IMR-90 (cell line): ENCODE measurements around the gene DDX10. TPM values are rescaled to one million over a fixed set of nuclear protein-coding genes. Genes with fewer than 3 reads are reported as not detected.

Source experiments
- ATAC-seq: fragments of 200-7000 bp; cut with Tn5 transposase; 2 replicates; pipeline ENCODE4 v1.9.1; 2020; ENCODE audit warnings: low read depth, mild to moderate bottlenecking, moderate library complexity
- BruUV-seq: library from RNA; stranded (reverse); fragments of 400-500 nt; replicated peaks from 2 replicates; lab custom pipeline; 2021; lab: Mats Ljungman, UMichigan
- CTCF ChIA-PET: fragments of 300-600 bp; formaldehyde crosslinking; extraction: SDS; loops from one replicate; lab custom pipeline; 2021; ENCODE audit warnings: antibody characterized with exemption; lab: Yijun Ruan, JAX
- POLR2A ChIA-PET: fragments of 300-600 bp; sonication (Branson Sonifier 250); formaldehyde crosslinking; loops from one replicate; lab custom pipeline; 2022; ENCODE audit warnings: antibody characterized with exemption; ENCODE audit not compliant: unreplicated experiment; lab: Charles Lee
- DNase-seq: peaks from one replicate; pipeline ENCODE4 v3.0.0; 2013
- H2AFZ ChIP-seq: replicated peaks from 2 replicates; pipeline ENCODE3; 2013; ENCODE audit warnings: low read length, mild to moderate bottlenecking; ENCODE audit not compliant: poor library complexity
- H2AK5ac ChIP-seq: 2 replicates; pipeline ENCODE4 v1.6.1; 2013; ENCODE audit warnings: low read depth, low read length, inconsistent platforms
- H2AK9ac ChIP-seq: replicated peaks from 2 replicates; pipeline ENCODE3; 2013; ENCODE audit warnings: mild to moderate bottlenecking, low read depth, low read length, moderate library complexity; ENCODE audit not compliant: poor library complexity
- H2BK120ac ChIP-seq: 2 replicates; pipeline ENCODE4 v1.6.1; 2013; ENCODE audit warnings: low read depth, low read length, inconsistent platforms
- H2BK15ac ChIP-seq: 3 replicates; pipeline ENCODE4 v1.6.1; 2013; ENCODE audit warnings: low read depth, low read length, inconsistent platforms
- H2BK20ac ChIP-seq: 2 replicates; pipeline ENCODE4 v1.6.1; 2013; ENCODE audit warnings: low read depth, mild to moderate bottlenecking, inconsistent platforms, low read length, moderate library complexity
- H2BK5ac ChIP-seq: 2 replicates; pipeline ENCODE4 v1.6.1; 2013; ENCODE audit warnings: mild to moderate bottlenecking, low read depth, low read length, inconsistent platforms; ENCODE audit not compliant: poor library complexity, severe bottlenecking
- H3K14ac ChIP-seq: replicated peaks from 2 replicates; pipeline ENCODE4 v1.6.1; 2013; ENCODE audit warnings: low read depth, low read length, inconsistent platforms
- H3K18ac ChIP-seq: 2 replicates; pipeline ENCODE4 v1.6.1; 2013; ENCODE audit warnings: low read depth, low read length, control low read depth
- H3K23ac ChIP-seq: 2 replicates; pipeline ENCODE4 v1.6.1; 2013; ENCODE audit warnings: low read depth, low read length, inconsistent platforms
- H3K27ac ChIP-seq: 2 replicates; pipeline ENCODE4 v1.5.1; 2013; ENCODE audit warnings: mild to moderate bottlenecking, control low read depth, low read length; ENCODE audit not compliant: insufficient read depth
- H3K27me3 ChIP-seq: 2 replicates; pipeline ENCODE4 v1.6.1; 2013; ENCODE audit warnings: low read length; ENCODE audit not compliant: control insufficient read depth, insufficient read depth
- H3K36me3 ChIP-seq: 2 replicates; pipeline ENCODE4 v1.6.1; 2013; ENCODE audit warnings: low read length, mixed read lengths; ENCODE audit not compliant: control insufficient read depth, insufficient read depth
- H3K4ac ChIP-seq: 2 replicates; pipeline ENCODE4 v1.6.1; 2013; ENCODE audit warnings: low read depth, low read length, inconsistent platforms
- H3K4me1 ChIP-seq: 2 replicates; pipeline ENCODE4 v1.6.1; 2013; ENCODE audit warnings: low read length, mixed read lengths; ENCODE audit not compliant: control insufficient read depth, insufficient read depth
- H3K4me2 ChIP-seq: 2 replicates; pipeline ENCODE4 v1.6.1; 2013; ENCODE audit warnings: low read depth, mild to moderate bottlenecking, control low read depth, low read length, moderate library complexity
- H3K4me3 ChIP-seq: 2 replicates; pipeline ENCODE4 v1.5.1; 2013; ENCODE audit warnings: low read depth, mild to moderate bottlenecking, control low read depth, low read length, moderate library complexity; ENCODE audit not compliant: insufficient read depth
- H3K56ac ChIP-seq: 2 replicates; pipeline ENCODE4 v1.6.1; 2013; ENCODE audit warnings: low read length, inconsistent platforms; ENCODE audit not compliant: insufficient read depth; ENCODE audit errors: extremely low read depth
- H3K79me1 ChIP-seq, 2 experiments: 2 replicates each; pipeline ENCODE4 v1.6.1; 2013; ENCODE audit warnings: low read length in 2 of 2, inconsistent platforms in 1 of 2, low read depth in 1 of 2
- H3K9ac ChIP-seq: 2 replicates; pipeline ENCODE4 v1.6.1; 2013; ENCODE audit warnings: low read depth, low read length, control low read depth
- H3K9me1 ChIP-seq: 2 replicates; pipeline ENCODE4 v1.6.1; 2013; ENCODE audit warnings: low read length, inconsistent platforms; ENCODE audit not compliant: insufficient read depth
- H3K9me3 ChIP-seq: 2 replicates; pipeline ENCODE4 v1.6.1; 2013; ENCODE audit warnings: low read length; ENCODE audit not compliant: control insufficient read depth, insufficient read depth
- H4K20me1 ChIP-seq: 2 replicates; pipeline ENCODE4 v1.6.1; 2013; ENCODE audit warnings: low read length, inconsistent platforms; ENCODE audit not compliant: insufficient read depth
- H4K5ac ChIP-seq: 2 replicates; pipeline ENCODE4 v1.6.1; 2013; ENCODE audit warnings: mild to moderate bottlenecking, low read depth, low read length, control low read depth
- H4K8ac ChIP-seq, 2 experiments: 2 replicates each; pipeline ENCODE4 v1.6.1; 2013; ENCODE audit warnings: low read depth in 2 of 2, low read length in 2 of 2, control low read depth in 1 of 2, inconsistent platforms in 1 of 2
- H4K91ac ChIP-seq: 2 replicates; pipeline ENCODE4 v1.6.1; 2013; ENCODE audit warnings: low read depth, low read length, inconsistent platforms; ENCODE audit not compliant: insufficient read depth
- BHLHE40 ChIP-seq: fragments of 150-350 bp; IDR thresholded peaks from 2 replicates; pipeline ENCODE4 v1.6.1; 2016; ENCODE audit warnings: mild to moderate bottlenecking, low read depth, low read length
- CEBPB ChIP-seq: IDR thresholded peaks from 2 replicates; pipeline ENCODE4 v1.6.1; 2012; ENCODE audit warnings: low read depth, low read length, improper control_type of control experiment
- CHD1 ChIP-seq: IDR thresholded peaks from 2 replicates; pipeline ENCODE4 v1.6.1; 2012; ENCODE audit warnings: low read depth, low read length, improper control_type of control experiment
- MAFK ChIP-seq: IDR thresholded peaks from 2 replicates; pipeline ENCODE4 v1.6.1; 2012; ENCODE audit warnings: low read depth, low read length, improper control_type of control experiment
- MXI1 ChIP-seq: IDR thresholded peaks from 2 replicates; pipeline ENCODE4 v1.6.1; 2012; ENCODE audit warnings: low read depth, mild to moderate bottlenecking, low read length, moderate library complexity, borderline replicate concordance
- RFX5 ChIP-seq: IDR thresholded peaks from 2 replicates; pipeline ENCODE4 v1.8.0; 2012; ENCODE audit warnings: low read depth, mild to moderate bottlenecking, low read length, moderate library complexity
- SMC3 ChIP-seq: fragments of 150-350 bp; IDR thresholded peaks from 2 replicates; pipeline ENCODE4 v1.6.1; 2016; ENCODE audit warnings: low read depth, mild to moderate bottlenecking, antibody characterized with exemption, low read length, moderate library complexity
- WGBS, 2 experiments: methylation state at CpG; one replicate each; pipeline versions ENCODE4 v1.1.5 to v1.1.7; 2013; ENCODE audit warnings: missing lambda C conversion rate in 2 of 2; ENCODE audit not compliant: insufficient read length in 1 of 2; ENCODE audit errors: extremely low coverage in 2 of 2; 5-methylcytosine and 5-hydroxymethylcytosine counted together
- dilution Hi-C: fragments of 300-500 bp; cut with HindIII; formaldehyde crosslinking; loops from one replicate; pipeline ENCODE4 v1.14.3; 2018; ENCODE audit warnings: low sequenced_read_pairs; ENCODE audit not compliant: unreplicated experiment
- in situ Hi-C: fragments of 300-500 bp; cut with MboI; formaldehyde crosslinking; loops from 3 replicates; pipeline ENCODE4 v1.14.3; 2019; ENCODE audit warnings: low sequenced_read_pairs, inconsistent platforms, mixed read lengths
- intact Hi-C: fragments of 100-400 bp; cut with micrococcal nuclease; formaldehyde crosslinking; loops from 2 replicates; pipeline ENCODE4 v1.10.0; 2022
- polyA plus RNA-seq, 3 experiments: library from polyadenylated mRNA; depleted of rRNA; stranded (reverse); fragments of >200 nt; gene quantifications; 2 replicates each; pipeline ENCODE4 v1.2.3, GENCODE V29; 2012; ENCODE audit warnings: low replicate concordance in 1 of 3
- total RNA-seq: library from RNA; depleted of rRNA; stranded (reverse); fragments of >200 nt; gene quantifications from 2 replicates; pipeline ENCODE4 v1.2.3, GENCODE V29; 2012
- TF ChIP-seq, protein P1 (sequence below): fragments of 150-350 bp; IDR thresholded peaks from 2 replicates; pipeline ENCODE4 v1.6.1; 2016; ENCODE audit warnings: low read depth, mild to moderate bottlenecking, low read length, moderate library complexity, borderline replicate concordance

The DDX10 gene
- total and polyA plus RNA-seq, 2 of the 4 experiments (the other 2 are of a cell fraction): 20.0 to 31.9 TPM

DNA sequence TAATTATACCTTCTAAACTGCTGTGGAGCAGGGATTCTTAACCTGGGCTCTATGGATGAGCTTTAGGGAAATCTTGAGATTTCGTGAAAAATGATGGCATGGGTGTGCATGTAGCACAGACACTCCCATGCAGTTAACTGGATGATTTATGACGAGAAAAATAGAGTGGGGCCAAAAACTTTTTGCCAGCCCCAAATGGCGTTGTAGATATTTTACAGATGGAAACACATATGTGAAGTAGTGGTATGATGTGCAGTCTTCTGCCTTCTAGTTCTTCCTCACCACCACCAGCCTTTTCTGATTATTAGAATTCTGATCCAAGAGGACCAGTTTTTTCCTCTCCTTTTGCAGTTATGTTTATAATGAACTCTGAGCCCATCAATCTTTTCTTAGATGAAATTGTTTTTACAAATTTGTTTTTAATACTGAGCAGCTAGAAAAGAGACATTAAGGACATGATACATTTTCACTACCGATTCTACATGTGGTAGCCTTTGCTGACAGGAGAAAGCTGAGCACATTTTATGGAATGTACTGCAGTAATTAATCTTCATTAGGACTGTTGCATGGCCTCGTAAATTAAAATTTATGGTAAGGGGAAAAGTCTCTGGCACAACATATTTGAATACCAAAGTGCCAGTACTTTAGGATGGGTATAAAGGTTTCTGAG lies 261.4 kb downstream of the DDX10 start:
- no peak for TF ChIP-seq CEBPB
- TF ChIP-seq MAFK: no peak
- TF ChIP-seq RFX5: no peak
- no peak for TF ChIP-seq BHLHE40
- TF ChIP-seq MXI1: no peak
- no peak for TF ChIP-seq CHD1
- TF ChIP-seq SMC3: no peak
- TF ChIP-seq, protein P1, sequence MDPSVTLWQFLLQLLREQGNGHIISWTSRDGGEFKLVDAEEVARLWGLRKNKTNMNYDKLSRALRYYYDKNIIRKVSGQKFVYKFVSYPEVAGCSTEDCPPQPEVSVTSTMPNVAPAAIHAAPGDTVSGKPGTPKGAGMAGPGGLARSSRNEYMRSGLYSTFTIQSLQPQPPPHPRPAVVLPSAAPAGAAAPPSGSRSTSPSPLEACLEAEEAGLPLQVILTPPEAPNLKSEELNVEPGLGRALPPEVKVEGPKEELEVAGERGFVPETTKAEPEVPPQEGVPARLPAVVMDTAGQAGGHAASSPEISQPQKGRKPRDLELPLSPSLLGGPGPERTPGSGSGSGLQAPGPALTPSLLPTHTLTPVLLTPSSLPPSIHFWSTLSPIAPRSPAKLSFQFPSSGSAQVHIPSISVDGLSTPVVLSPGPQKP: no peak
- dilution Hi-C loops: no loop called here
- Histone ChIP-seq H2BK120ac (peak overlapping the region; percentile 35), H3K56ac (no peak overlapping the region; the same call in 1 of the 2 replicates), H3K4ac (peak overlapping the region; percentile 36; the same call in 1 of the 2 replicates), H3K36me3 (0 out of 2 replicates have a peak, but pooled peaks cover 1% of the 10 kb centered on the region), H2BK15ac (peak overlapping the region; percentile 33; the same call in 1 of the 3 replicates), H3K9ac (no peak overlapping the region), H3K14ac (peak overlapping the region; percentile 64), H3K27ac (no peak overlapping the region), H3K4me2 (no peak overlapping the region), H4K5ac (peak overlapping the region; percentile 69; the same call in 1 of the 2 replicates), H2BK5ac (no peak overlapping the region), H4K20me1 (no peaks in the 10 kb centered on the region), H3K27me3 (no peaks in the 10 kb centered on the region), H4K91ac (peak overlapping the region; percentile 56), H3K18ac (peak overlapping the region; percentile 70; the same call in 1 of the 2 replicates), H2BK20ac (peak overlapping the region; percentile 20), H2AFZ (no peak overlapping the region), H4K8ac (peak overlapping the region; percentile 11 to 76; a peak in 3 of 4 replicates), H3K9me1 (peaks cover 2% of the 10 kb centered on the region; the same call in 1 of the 2 replicates), H3K4me1 (peaks cover 18% of the 10 kb centered on the region), H3K4me3 (no peak overlapping the region), H3K9me3 (no peaks in the 10 kb centered on the region), H3K79me1 (peaks cover 15 to 22% of the 10 kb centered on the region in 2 experiments; a peak in 3 of 4 replicates), H2AK9ac (no peak overlapping the region), H2AK5ac (no peak overlapping the region), H3K23ac (peak overlapping the region; percentile 51; the same call in 1 of the 2 replicates)
- WGBS, 2 experiments: 50% methylated on average over 1 of the region's 5 CpGs; no CpG with 5 or more reads in 1 of the 2 experiments
- no TSS peak for BruUV-seq
- ChIA-PET POLR2A (interaction anchor here (0.5 kb wide), 1 partner anchor 95 kb away, joined by 3 read pairs; no protein-coding TSS in a partner anchor), CTCF (no interaction called here)
- in situ Hi-C loops: no loop called here
- intact Hi-C loops: loop anchor here (5.0 kb wide), 2 partner anchors 101 to 139 kb away; no protein-coding TSS in a partner anchor
- ATAC-seq: no peak
- DNase-seq: no peak
